CD4-positive, alpha-beta T cell treated with Interleukin-12 subunit alpha and Interleukin-12 subunit beta, for 1 hour (primary cell): ENCODE measurements around the gene NAA40.
A peak's percentile ranks its signal among the peaks of the same experiment; 100 is the strongest.

Experiments used
- DNase-seq: peaks from one replicate; pipeline ENCODE4 v3.0.0-alpha.2; 2020

NAA40 gene

DNA sequence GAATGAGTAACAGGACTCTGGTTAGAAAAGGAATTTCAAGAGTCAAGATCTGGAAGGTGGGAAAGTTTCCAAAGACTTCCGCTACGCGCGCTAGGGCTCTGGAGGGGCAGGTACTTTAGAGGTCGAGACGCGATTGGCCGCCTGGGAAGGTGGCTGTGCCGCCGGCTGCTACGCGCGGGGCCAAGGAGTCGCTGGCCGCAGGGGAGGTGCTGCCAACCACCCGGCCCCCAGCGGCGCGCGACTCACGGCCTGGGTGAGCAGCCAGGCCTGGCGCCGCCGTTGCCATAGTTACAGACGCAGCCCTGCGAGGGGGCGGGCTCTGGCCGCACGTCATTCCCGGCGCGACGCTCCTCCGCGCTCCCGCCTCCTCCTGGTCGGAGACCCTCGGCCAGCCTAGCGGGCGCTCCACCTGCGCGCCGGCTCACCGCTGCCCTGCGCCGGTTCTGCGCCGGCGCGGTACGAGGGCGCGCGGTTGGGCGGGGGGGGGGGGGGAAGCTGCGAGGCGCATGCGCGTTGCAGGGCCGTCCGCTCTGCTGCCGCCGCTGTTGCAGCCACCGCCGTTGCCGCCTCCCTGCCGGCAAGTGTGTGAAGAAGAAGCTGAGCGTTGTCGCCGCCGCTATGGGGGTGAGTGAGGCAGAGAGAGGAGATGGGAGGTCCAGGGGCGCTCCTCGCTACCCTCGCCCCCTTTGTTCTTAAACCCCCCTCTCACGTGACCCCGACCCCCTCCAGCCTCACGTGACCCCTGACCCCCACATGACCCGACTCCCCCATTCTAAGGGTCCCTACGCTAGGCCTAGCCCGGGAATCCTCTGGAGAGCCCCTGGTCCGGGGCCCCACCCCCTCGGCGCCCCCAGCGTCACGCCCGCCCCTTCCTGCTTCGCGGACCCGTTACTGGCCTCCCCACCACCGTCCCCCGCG, at the start of gene NAA40:
NAA40 (plus strand) TSS at position 524 of the 918 bp plus-strand sequence; CDS start at position 619, 95 bp downstream.
- peak; percentile 95 for DNase-seq

DNA sequence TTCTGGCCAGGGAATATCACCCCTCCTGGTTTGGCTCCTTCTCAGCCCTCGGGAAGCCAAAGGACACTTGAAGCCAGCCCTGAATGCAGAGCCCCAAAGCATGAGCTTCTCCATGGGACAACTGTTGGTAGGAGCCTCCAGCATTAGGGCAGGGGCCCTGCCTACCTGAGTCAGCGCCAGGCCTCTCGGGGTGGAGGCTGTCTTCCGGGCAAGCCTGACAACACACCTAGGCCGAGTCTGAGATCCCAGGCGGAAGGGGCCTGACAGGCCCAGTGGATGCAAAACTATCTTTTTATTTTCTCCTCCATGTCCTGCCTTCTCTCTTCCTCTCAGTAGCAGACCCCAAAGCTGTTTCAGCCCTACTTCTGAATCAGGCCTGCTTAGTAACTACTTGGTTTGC, 49.5 kb upstream of the NAA40 start:
- DNase-seq, result no peak

DNA sequence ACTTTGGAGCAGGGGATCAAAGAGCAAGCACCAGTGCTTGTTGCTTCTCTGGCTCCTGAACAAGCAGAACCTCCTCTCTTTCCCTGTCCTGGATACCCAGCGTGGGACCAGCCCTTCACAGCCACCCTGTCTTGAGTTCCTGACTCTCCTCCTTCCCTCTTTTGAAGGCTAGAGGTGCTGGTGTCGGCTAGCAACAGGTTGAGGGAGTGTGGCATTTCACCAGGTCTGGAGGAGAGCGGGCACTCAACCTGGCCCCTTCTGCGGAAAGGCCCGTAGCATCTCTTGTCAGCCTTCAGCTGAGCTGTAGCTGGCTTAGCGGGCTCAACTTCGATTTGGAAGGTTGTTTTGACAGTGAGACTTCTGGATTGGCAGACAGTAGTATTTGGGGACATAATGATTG, 48.4 kb upstream of the NAA40 start:
- DNase-seq, result no peak

DNA sequence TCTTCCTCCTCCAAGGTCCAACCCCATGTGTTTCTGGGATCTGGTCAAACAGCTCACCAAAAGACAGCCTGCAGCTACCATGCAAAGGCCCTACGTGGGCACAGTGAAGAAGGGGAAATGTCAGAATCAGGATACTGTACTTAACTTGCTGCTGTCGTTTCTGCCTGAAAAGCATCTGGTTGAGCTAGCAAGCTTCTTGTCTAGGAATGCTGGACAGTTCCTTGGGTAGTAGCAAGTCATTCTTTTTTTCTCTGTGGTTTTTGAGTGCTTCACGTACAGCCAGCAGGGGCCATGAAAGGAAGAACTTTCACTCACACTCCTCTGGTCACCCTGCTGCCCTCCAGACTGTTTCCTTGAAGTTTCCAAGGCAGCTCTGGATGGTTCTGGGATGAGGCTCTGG, 46.6 kb upstream of the NAA40 start:
- no peak for DNase-seq

DNA sequence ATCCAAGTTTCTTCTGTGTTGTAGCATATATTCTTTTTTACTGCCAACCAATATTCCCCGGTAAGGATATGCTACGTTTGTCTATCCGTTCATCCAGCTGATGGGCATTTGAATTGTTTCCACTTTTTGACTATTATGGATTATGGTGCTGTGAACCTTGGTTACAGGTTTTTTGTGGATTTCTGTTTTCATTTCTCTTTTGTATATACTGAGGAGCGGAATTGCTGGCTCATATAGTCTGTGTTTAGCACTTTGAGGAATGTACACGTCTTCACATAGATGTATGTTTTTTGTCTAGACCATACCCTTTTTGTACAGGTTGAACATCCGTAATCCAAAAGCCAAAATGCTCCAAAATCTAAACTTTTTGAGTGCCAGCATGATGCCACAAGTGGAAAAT, 45.4 kb upstream of the NAA40 start:
- DNase-seq, result no peak

DNA sequence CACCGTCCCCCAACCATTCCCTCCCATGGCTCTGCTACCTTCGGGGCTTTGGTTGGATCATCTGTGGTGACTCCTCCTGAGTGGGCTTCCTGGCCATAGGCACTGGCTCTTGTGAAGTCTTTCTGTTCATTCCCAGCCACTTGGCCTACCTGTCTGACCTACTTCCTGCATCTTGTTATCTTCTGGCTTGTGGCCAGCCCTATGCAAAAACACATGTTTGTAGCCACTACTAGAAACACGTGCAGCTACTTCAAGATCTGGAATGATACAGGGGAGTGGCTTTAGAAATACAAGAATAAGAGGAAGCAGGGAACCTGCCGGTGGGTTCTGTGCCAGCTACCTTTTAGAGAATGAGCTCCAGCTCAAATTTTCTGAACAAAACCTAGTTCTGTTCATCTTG, 42.7 kb upstream of the NAA40 start:
- no peak for DNase-seq

DNA sequence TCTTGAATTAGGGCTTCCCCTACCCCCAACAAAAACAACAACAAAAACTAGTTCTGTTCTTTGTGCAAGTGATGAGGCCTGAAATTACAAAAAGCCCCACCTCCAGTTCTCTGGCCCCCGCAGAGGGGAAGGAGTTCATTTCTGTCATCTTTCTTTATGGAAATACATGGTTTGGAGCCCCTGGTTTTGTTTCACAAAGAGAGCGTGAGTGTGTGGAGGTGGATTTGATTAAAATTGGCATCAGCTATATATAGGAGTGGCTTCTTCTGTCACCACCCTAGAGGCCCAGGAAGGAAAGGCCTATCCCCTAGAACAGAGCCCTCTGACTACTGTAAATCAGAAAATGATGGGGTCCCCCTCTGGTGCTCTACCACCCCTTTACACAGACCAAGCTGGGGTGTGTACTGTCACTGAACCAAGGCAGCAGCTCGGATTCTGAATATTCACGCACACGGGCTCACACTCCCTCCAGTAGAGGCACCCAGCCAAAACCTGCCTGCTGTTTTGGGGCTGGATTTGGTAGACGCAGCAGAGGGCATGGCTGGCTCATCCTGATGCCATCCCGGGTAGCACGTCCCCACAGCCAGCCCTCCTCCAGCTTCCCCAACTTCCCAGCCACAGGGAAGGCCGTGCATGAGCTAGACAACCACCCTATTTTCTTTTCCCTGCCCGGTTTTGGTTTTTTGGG, 41.2 kb upstream of the NAA40 start:
- DNase-seq, result no peak

DNA sequence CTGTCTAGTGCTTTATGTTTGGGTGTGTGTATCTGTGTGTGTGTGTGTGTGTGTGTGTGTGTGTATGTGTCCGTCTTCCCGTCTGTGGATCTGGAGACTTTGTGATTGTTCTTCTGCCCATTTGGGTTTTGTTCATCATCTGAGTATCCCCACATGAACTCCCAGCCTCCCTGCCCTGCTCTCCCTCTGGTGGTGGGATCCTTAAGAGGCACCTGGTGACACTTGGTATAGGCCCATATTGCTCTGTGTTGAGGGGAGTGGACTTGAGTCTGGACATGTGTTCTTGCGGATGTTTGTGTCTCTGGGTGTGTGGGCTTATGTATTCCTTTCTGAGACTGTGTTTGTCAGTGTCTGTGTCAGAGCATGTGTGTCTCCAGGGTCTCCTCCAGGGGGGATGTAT, 37.1 kb upstream of the NAA40 start:
- DNase-seq, result no peak

DNA sequence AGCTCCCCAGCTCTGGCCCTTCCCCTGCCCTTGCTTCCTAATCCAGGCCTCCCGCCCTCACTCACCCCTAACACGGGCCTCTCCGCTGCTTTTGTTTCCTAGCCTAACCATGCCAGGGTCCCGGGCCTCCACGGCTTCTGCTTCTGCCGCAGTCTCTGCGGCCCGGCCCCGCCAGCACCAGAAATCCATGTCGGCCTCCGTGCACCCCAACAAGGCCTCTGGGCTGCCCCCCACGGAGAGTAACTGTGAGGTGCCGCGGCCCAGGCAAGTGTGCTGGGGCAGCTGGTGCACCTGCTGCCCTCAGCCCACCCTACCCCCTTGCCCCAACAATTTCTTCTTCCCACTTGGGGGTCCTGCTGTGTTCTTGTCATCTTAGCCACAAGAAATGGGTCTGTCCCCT, 34.9 kb upstream of the NAA40 start:
- DNase-seq, result no peak

DNA sequence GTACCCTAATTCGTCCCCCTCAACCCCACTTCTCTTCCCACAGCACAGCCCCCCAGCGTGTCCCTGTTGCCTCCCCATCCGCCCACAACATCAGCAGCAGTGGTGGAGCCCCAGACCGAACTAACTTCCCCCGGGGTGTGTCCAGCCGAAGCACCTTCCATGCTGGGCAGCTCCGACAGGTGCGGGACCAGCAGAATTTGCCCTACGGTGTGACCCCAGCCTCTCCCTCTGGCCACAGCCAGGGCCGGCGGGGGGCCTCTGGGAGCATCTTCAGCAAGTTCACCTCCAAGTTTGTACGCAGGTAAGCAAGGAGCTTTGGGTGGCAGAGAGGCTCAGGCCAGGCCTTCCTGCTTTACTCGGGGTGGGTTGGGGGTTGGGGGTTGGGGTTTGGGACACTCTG, 34.1 kb upstream of the NAA40 start:
- DNase-seq, result no peak

DNA sequence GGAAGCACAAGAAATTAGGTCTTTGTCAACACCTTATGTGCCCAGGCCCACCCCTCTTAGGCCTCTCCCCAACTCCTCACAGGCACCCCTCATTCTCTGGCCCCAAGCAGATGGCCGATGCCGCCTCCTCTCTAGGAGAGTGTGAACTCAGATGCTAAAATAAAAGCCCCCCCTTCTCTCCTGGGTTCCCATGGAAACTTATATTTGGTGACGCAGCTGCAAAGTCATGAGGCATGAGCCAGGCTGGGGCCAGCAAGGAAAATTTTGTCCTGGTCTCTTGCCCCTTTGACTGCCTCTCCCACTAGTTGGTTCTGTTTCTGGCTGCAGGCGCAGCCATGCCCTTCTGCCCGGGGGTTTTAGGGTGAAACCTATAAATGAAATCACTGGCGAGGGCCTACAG, 33.6 kb upstream of the NAA40 start:
- DNase-seq, result no peak

DNA sequence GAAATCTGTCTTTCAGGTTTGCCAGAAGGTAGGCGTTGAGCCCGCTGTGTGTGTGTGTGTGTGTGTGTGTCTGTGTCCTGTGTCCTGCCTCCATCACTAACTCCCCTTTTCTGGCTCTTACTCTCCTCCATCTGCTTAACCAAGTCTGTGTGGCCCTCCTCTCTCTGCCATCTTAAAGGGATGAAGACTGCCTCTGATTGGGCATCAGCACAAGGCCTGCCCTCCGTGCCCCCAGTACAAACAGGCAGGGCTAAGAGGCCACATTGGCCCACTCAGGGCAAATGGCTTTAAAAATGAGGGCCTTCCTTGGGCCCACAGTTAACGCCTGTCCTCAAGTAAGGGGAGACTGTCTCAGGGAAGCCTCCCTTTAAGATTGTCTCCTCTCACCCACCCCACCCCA, 32.7 kb upstream of the NAA40 start:
- no peak for DNase-seq

DNA sequence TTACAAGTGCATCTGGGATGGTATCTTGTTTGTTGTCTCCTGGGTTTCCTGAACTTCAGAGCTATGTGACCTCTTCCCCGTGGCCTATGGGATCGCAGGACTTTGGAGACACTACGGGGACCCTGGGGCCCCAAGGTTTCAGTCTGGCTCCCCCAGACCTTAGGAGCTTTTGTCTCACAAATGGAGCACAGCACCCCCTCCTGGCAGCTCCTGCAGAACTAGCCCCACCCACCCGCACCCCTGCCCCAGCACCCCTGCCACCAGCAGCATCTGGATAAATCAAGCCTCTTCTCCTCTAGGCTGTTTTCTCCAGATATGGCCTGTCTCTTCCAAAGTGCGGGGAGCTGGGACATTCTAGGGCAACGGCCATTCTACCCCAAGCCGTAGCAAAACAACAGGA, 32.2 kb upstream of the NAA40 start:
- DNase-seq, result peak; percentile 61

DNA sequence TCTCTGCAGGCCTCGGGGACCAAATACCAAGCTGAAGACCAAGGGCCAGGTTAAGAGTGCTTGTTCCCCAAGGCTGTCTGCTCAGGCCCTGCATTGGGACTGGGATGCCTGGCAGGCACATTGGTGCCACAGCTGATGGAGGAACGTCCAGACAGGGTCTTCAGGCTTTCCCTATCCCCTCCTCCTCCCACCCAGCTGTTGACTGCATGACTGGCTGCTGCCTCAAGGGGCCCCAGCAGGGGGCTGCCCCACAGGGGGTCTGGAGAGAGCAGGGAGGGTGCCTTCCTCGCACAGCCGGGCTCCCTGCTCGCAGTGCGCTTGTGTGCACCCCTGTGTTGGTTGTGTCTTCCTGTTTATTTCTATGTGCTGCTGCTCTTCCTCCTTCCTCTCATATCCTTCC, 31.7 kb upstream of the NAA40 start:
- no peak for DNase-seq

DNA sequence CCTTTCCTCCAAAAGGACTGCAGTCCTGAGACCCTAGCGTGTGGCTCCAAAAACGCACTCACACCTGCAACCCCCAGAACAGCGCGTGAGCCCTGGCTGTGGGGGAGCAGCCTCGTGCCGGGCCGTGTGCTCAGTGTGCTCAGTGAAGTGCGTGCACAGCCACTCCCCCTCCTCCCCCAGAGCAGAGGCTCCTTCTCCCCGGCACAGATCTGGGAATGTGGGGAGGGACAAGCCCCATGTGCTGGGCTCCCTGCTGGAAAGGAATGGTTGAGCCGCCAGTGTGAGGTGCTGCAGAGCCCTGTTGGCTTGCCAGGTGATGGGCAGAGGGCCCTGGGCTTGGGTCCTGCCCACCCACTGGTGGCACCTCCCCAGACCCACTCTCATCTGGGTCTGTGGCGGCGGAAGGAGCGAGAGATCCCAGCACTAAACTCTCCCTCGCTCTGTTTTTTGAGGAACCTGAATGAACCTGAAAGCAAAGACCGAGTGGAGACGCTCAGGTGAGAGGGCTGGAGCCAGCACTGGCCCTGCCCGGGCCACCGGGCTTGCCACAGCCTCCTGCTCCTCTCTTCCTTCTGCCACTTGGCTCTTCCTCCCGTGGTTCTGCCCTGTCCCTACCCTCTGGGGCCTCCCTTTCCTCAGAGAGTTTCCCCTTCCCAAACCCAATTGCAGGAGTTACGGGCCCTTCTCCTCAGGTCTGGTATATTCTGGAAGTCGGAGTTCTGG, 30.8 kb upstream of the NAA40 start:
- no peak for DNase-seq

DNA sequence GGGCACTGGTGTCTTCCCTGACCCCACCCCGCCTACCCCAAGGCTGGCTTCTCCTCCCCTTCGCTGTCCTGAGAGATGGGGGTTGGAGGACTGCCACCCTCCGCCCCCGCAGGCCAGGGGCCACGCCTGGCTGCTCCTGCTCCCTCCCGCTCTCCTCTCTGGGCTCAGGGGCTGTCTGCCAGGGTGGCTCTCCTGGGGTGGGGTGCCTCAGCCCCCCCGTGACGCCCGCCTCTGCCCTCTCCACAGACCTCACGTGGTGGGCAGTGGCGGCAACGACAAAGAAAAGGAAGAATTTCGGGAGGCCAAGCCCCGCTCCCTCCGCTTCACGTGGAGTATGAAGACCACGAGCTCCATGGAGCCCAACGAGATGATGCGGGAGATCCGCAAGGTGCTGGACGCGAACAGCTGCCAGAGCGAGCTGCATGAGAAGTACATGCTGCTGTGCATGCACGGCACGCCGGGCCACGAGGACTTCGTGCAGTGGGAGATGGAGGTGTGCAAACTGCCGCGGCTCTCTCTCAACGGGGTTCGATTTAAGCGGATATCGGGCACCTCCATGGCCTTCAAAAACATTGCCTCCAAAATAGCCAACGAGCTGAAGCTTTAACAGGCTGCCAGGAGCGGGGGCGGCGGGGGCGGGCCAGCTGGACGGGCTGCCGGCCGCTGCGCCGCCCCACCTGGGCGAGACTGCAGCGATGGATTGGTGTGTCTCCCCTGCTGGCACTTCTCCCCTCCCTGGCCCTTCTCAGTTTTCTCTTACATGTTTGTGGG, 30.0 kb upstream of the NAA40 start:
- DNase-seq, result no peak

DNA sequence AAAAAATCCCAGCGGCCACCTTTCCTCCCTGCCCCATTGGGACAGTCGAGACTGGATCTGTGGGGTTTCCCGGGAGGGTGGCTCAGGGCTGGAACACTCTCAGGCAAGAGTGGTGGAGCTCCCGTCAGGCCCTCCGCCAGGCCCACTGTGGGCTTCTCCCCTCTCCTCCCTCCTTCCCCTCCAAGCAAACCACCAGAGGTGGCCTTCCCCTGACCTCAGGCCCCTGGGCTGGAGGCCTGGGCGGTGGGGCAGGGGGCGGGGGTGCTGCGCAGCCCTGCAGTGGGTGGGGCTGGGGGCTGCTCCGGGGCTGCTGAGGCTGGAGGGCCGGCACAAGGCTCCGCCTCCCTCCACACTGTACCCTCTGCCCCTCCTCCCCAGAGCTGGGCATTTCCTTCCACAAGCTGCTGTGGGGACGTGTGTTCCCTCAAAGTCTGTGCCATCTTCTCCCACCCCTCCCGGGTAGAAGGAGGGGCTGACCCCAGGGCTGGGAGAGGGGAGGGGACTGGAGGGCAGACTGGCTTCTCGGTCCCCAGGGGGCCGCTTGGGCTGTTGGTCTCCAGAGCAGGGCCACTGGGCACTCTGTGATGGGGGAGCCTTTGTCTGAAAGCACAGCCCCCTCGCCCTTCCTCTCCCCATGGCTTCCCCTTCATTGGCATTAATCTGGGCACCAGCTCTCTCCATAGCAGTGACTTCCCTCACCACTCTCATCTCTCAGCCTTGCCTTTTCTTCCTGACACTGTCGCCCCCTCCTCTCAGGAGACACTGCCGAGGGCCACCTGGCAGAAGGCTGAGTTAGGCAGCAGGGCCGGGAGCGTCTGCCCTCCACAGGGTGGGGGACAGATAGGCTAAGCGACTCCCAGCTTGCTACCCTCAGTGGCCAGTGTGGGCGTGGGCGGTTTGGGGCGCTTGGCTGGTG, 29.0 kb upstream of the NAA40 start:
- DNase-seq, result no peak

DNA sequence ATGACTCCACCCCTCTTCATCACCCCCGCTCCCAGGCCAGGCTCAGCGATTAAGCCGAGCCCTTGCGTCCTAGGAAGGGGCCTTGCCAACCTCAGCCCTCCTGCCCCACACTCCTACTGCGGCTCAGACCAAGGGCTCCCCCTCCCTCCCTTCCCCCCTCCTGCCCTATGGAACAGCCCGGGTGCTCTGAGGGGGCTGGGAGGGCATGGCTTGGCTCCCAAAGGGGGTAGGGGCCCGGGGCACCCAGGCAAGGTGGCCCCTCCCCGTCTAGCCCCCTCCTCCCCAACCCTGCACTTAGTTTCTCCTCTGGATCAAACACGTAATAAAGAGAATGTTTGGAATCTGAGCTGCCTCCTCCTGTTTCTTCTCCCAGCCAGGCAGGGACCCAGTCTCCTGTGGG, 28.1 kb upstream of the NAA40 start:
- DNase-seq, result no peak

DNA sequence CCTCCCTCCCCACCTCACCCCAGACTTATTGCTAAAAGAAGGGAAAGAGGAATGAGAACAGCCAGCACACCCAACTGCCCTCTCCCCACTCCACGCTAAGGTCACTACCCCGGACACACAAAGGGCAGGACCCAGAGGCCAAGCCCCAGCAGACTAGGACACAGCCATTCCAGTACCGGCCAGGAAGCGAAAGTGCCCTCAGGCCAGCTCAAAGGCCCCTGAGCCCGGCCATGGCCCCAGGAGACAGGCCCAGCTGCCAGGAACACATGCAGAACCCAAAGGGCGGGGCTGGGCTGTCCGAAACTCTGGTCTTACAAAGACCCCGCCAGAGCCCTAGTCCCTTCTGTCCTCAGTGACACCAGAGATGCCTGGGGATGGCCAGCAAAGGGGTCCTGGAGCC, 27.4 kb upstream of the NAA40 start:
- DNase-seq, result no peak

DNA sequence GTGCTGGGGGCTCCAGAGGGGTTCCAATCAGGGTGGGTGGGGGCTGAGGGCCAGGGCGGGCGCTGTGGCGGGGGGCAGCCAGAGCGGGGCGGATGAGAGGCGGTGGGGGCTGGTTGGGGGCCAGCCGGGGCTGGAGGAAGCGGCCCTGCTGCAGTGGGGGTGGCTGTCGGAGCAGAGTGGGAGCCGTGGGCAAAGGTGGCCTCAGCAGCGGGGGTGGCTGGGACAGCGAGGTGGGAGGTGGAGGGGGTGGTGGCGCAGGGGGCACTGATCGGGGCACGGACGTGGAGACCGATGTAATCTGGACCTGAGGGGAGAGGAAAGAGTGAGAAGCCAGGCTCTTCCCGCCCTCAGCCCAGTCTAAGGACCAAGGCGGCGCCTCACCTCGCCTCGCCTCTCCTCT, 26.9 kb upstream of the NAA40 start:
- DNase-seq, result no peak

DNA sequence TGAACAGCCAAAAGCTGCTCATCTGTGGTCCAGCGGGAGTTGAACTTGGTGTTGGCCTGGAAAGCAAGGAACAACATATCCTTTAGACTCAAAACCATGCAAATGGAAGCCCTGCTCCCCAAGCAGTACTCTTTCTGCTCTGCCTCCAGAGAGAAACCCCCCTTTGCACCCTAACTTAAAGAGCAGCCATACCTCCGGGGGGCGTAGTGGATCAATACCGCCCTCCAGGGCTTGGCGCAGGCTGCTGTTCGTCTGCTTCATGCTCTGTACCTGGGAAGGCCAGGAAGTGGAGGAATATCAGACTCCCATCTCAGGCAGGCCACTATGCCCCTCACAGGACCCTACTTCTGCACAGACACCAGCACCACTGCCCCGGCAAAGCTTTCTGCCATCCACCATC, 26.1 kb upstream of the NAA40 start:
- DNase-seq, result no peak
